GM04504 (cell line): ENCODE measurements around the gene LRRC55.
A peak's percentile ranks its signal among the peaks of the same experiment; 100 is the strongest.

Source experiments
- DNase-seq: peaks from one replicate; pipeline ENCODE4 v3.0.0-alpha.2; 2012; ENCODE audit warnings: low read depth

Gene LRRC55

GRCh38 chr11:57203882-57204480 is 22.2 kb downstream of the LRRC55 start:
- no peak for DNase-seq

DNA sequence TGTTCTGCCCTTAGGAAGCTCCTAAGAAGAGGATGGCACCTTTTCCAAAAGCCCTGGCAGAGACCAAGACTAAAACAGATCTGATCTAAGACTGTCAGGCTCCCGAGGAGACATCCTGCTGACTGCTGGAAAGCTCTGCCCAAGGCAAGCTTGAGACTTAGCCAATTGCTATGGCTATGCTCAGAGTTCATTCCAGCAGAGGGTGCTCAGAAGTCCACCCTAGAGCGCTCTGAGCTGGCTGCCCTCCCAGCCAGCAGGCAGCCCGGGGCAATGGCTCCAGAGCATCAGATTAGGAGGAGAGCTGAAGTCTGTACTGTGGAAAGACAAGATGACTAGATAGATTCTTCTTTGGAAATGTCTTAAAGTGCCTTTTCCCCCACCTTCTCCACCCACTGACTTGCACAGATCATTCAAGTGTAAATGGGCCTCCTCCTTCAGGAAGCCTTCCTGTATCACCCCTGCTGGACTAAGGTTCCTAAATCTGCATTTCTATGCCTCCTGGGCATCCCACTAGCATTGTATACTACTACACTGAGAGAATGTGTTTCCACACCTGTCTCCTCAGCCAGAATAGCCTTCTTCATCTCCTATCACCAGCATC is 23.4 kb downstream of the LRRC55 start:
- peak; percentile 75 for DNase-seq

GRCh38 chr11:57207168-57207567 is 25.4 kb downstream of the LRRC55 start:
- DNase-seq, result no peak

DNA sequence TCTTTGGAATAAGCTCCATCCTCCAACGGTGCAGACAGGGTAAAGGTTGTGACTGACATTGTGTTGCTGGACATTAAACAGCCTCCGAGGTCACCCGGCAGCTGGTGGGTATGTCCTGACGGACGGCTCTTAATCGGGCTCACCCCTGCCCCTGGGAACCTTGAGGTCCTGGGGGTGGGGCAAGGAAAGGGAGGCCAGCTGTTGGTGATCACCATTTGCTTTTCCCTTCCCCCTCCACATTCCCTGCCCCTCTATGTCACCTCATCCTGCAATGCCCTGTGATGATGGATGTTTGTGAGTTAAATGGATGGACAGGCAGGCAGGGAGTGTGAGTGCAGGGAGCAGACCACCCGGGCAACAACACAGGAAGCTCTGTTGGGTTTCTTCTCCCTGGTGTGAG is 29.0 kb downstream of the LRRC55 start:
- no peak for DNase-seq

GRCh38 chr11:57213342-57214097 is 31.8 kb downstream of the LRRC55 start:
- DNase-seq, result no peak

DNA sequence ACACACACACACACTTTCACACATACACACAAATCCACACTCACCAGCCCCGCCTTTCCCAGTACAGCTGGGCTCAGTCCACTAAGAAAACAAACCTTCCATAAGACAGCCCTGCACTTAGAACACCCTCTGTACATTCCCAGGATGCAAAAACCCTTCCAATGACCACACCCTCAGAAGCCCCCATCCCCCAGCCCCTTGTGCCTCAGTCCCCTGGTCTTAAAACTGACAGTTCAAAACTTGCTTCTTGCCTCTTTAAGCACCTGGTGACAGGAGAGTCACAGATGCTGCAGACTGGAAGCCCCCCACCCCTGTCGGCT is 32.3 kb downstream of the LRRC55 start:
- DNase-seq, result no peak

DNA sequence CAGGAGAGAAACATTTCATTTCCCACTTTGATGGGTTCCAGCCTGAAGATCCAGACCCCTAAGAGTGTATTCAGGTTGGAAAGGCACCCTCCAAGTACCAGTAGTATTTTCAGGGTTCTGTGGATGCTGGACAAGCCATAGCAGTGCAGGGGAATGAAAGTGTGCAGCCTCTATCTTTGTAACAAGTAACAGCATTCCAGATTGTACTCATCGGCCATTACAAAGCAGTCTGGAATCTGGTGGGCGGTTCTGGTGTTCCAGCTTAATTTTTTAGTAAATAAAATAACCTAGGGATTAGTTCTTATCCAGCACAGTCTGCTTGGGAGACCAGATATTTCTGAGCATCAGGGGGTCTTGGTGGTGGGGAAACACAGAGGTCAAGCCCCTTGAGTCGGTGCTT is 32.7 kb downstream of the LRRC55 start:
- DNase-seq, result no peak

DNA sequence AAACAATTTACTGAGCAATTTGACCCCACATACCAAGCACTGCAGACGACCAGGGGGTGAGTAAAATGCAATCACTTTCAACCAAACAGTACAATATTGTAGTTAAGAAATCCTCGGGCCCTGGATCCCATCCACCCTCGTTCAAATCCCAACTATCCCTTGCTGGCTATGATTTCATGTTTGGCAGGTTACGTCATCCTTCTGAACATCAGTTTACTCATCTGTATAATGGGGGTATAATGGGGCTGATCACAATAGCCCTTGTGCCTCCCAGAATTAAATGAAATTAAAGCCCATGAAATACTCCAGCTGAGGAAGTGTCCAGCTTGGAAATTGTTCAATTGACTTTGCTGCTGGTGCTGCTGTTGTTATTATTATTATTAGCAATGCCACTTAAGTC is 34.7 kb downstream of the LRRC55 start:
- no peak for DNase-seq

DNA sequence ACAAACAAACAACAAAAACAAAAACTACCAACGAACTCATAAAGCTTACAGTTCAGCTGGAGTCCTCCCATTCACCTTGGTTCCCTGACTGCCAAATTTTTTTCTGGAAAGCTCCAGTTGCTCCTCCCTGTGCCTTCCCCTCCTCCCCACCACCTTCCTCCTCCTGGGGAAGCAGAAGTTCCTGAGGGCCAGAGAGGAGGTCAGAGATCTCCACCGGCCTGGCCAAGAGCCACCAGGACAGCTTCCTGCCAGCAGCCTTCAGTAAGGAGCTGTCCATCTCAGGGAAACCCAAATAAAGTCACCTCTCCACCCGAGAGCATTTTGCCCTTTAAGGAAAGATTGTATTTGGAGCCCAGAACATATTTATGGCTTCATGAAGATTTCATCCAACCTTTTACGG is 35.3 kb downstream of the LRRC55 start:
- no peak for DNase-seq

- no peak for DNase-seq
Observed at GRCh38 chr11:57219021-57219627, 37.4 kb downstream of the LRRC55 start.

- no peak for DNase-seq
Observed at GRCh38 chr11:57222239-57222638, 40.5 kb downstream of the LRRC55 start.

- DNase-seq, result no peak
Observed at GRCh38 chr11:57223601-57224000, 41.8 kb downstream of the LRRC55 start.

DNA sequence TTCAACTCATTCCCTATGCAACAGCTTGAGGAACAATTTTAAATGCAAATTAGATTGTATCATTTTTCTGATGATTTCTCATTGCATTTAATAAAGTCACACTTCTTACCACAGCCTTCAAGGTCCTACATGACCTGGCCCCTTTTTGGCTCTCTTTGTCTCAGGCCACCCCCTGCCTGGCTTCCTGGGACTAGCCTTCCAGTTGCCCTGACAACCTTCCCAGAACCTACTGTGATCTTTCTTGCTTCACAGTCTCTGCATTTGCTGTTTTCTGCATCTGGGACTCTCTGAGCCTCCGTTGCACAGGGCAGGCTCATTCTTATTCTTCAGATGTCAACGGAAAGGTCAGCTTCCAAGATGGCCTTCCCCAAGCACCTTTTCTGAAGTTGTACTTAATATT is 42.4 kb downstream of the LRRC55 start:
- no peak for DNase-seq

DNA sequence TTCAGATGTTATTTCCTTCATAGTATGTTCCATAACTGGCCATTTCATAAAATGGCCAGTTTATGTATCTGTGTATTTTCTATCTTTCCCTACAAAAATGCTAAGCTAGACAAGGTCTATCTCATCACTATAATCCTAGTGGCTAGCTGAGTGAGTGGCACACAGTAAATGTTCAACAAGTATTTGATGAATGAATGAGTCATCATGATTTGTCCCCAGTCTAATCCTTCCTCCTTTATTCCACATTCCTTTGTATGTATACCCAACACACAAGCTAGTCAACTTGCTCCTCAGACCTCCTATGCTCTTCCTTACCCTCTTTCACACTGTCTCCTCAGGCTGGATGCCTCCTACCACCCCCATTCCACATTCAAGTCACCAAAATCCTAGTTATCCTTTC is 42.8 kb downstream of the LRRC55 start:
- DNase-seq, result no peak

- no peak for DNase-seq
Observed at GRCh38 chr11:57228600-57228999, 46.8 kb downstream of the LRRC55 start.

GRCh38 chr11:57230316-57230715 is 48.6 kb downstream of the LRRC55 start:
- no peak for DNase-seq

GRCh38 chr11:57230791-57231538 is 49.2 kb downstream of the LRRC55 start:
- no peak for DNase-seq

GRCh38 chr11:57231539-57232253 is 49.9 kb downstream of the LRRC55 start:
- DNase-seq, result no peak

DNA sequence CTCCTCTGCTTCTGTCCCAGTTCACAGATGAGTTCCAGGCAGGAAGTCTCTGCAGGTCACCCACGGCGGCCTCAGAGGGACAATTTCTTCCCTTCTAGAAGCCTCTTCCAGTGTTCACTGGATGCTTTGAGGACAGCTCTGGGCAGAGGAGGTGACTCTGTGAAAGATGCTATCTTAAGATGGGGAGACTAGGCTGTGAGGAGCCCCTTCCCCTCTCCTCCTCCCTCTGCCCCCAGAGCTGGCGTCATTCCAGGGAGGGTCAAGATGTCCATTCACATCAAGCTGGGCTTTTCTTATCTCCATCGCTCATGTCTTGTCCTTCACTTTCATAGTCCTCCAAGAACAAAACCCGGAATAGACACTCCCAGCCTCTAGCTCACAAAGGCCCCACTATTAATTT is 51.9 kb downstream of the LRRC55 start:
- no peak for DNase-seq

DNA sequence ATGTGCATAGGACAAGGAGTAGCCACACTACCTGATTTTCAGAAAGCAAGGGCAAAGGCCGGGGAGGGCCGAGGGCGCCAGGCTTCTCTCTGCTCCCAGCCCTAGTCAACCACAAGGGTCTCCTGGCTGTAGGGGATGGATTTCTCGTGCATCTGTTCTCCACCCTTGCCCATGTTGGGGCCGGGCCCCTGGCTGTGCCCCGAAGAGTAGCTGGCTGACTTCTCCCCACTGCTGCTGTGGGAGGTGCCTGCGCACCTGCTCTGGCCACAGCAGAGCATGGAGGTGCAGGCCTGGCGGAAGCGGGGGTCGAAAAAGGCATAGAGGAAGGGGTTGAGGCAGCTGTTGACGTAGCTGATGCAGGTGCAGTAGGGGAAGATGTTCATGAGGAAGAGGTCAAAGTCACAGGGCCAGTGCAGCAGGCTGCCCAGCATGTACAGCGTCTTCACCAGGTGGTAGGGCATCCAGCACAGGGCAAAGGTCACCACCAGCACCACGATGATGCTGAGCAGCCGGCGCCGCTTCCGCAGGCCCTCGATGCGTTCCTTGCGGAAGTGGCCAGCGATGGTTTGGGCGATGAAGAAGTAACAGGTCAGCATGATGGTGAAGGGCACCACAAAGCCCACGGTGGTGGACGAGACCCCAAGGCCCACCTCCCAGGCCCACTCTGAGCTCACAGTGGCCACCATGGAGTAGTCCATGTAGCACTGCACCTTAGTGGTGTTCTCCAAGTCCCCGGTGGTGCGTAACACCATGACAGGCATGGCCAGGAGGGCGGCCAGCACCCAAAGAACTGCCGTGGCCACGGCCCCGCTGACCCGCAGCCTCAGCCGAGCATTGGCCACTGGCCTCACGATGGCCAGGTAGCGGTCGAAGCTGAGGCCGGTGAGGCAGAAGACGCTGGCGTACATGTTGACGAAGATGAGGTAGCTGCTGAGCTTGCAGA is 54.3 kb downstream of the LRRC55 start:
- DNase-seq, result no peak

- DNase-seq, result no peak
Observed at GRCh38 chr11:57237204-57237681, 55.5 kb downstream of the LRRC55 start, which contains the start of gene APLNR. TSS of gene APLNR (minus strand) at chr11:57237250. CDS start at chr11:57237004, 246 bp downstream.
